Transverse colon (tissue), 4 donors: ENCODE data around the gene ANP32E.

Source experiments
- CTCF ChIP-seq, 5 experiments: fragments of 200-600 bp in 3 of 5; fragments of 450-650 bp in 2 of 5; sonication (generic) in 3 of 5; IDR thresholded peaks; 1 replicate in 2 of 5; 2 replicates in 3 of 5; pipeline ENCODE4 v1.5.1; 2016 to 2017; ENCODE audit warnings: antibody characterized with exemption in 5 of 5, inconsistent platforms in 3 of 5, mild to moderate bottlenecking in 2 of 5, moderate library complexity in 1 of 5
- POLR2AphosphoS5 ChIP-seq, 3 donors: sonication (generic); formaldehyde crosslinking; IDR thresholded peaks; one replicate each; pipeline ENCODE4 v1.6.1; 2016; ENCODE audit warnings: antibody characterized with exemption in 3 of 3

- TF ChIP-seq CTCF (IDR thresholded peaks at IDR 0.05) (no peak), POLR2AphosphoS5 (IDR thresholded peaks at IDR 0.05) (no peak)
These were observed 14.0 kb upstream of the ANP32E start for GRCh38 chr1:150249936-150250335.
